ENCODE data around the gene PSMG1. TPM values are rescaled to one million over a fixed set of nuclear protein-coding genes. Genes with fewer than 3 reads are reported as not detected.

PSMG1 gene
- total and polyA plus RNA-seq, 2 donors from 2014 or later, result 25.9 to 50.8 TPM

- FAIRE-seq (no peak), DNase-seq (no peak)
- Histone ChIP-seq H3K9ac (ENCODE audit: low read length in 3 of 3) (no peak overlapping the region), H3K27ac (ENCODE audit: low read depth in 2 of 2, low read length in 2 of 2) (no peak overlapping the region), H3K36me3 (ENCODE audit: control insufficient read depth in 2 of 3, insufficient read depth in 3 of 3, low read length in 3 of 3) (no peaks in the 10 kb centered on the region), H3K9me3 (ENCODE audit: control insufficient read depth in 2 of 3, insufficient read depth in 1 of 3, low read length in 3 of 3) (no peaks in the 10 kb centered on the region), H3K27me3 (ENCODE audit: control insufficient read depth, insufficient read depth, low read length) (no peaks in the 10 kb centered on the region), H3K4me3 (ENCODE audit: low read length in 3 of 3) (no peak overlapping the region), H3K4me1 (ENCODE audit: control insufficient read depth in 2 of 3, insufficient read depth in 2 of 3, low read depth in 1 of 3, low read length in 3 of 3) (no peaks in the 10 kb centered on the region)
- intact Hi-C loops (cut with DNase I), result no loop called here
- TF ChIP-seq, protein P1, sequence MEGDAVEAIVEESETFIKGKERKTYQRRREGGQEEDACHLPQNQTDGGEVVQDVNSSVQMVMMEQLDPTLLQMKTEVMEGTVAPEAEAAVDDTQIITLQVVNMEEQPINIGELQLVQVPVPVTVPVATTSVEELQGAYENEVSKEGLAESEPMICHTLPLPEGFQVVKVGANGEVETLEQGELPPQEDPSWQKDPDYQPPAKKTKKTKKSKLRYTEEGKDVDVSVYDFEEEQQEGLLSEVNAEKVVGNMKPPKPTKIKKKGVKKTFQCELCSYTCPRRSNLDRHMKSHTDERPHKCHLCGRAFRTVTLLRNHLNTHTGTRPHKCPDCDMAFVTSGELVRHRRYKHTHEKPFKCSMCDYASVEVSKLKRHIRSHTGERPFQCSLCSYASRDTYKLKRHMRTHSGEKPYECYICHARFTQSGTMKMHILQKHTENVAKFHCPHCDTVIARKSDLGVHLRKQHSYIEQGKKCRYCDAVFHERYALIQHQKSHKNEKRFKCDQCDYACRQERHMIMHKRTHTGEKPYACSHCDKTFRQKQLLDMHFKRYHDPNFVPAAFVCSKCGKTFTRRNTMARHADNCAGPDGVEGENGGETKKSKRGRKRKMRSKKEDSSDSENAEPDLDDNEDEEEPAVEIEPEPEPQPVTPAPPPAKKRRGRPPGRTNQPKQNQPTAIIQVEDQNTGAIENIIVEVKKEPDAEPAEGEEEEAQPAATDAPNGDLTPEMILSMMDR (IDR thresholded peaks at IDR 0.05; ENCODE audit: borderline replicate concordance, extremely low read depth, insufficient read depth), result no peak
These were observed 27.2 kb downstream of the PSMG1 start for GRCh38 chr21:39156024-39156423.

DNA sequence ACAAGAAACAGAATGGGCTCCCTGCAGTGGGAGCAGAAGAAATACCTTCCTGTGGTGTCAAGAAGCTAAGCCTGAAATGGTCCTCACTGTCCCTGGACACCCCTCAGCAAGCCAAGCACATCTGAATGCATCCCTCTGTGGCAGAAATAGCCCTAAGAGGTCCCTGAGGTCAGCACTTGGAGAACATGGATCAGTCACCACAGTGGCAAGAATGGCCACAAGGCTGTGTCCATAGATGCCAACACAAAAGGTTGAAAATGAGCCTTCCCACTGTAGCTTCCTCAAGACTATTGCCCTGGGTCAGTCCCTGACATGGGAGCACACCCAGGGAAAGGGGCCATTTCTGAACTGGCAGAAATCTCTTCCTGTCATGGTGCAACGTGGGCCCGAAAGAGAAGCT is 27.7 kb downstream of the PSMG1 start:
- TF ChIP-seq, protein P1 (IDR thresholded peaks at IDR 0.05; ENCODE audit: borderline replicate concordance, extremely low read depth, insufficient read depth), result no peak
- no peaks in the 10 kb centered on the region for H3K27me3 ChIP-seq (ENCODE audit: control insufficient read depth, insufficient read depth, low read length)
- H3K4me1 ChIP-seq (ENCODE audit: control insufficient read depth in 2 of 3, insufficient read depth in 2 of 3, low read depth in 1 of 3, low read length in 3 of 3), result no peaks in the 10 kb centered on the region
- no peak for DNase-seq
- intact Hi-C loops (cut with DNase I), result no loop called here
- no peak overlapping the region for H3K4me3 ChIP-seq (ENCODE audit: low read length in 3 of 3)
- no peaks in the 10 kb centered on the region for H3K36me3 ChIP-seq (ENCODE audit: control insufficient read depth in 2 of 3, insufficient read depth in 3 of 3, low read length in 3 of 3)
- no peaks in the 10 kb centered on the region for H3K9me3 ChIP-seq (ENCODE audit: control insufficient read depth in 2 of 3, insufficient read depth in 1 of 3, low read length in 3 of 3)
- no peak for FAIRE-seq
- no peak overlapping the region for H3K27ac ChIP-seq (ENCODE audit: low read depth in 2 of 2, low read length in 2 of 2)
- H3K9ac ChIP-seq (ENCODE audit: low read length in 3 of 3), result no peak overlapping the region

DNA sequence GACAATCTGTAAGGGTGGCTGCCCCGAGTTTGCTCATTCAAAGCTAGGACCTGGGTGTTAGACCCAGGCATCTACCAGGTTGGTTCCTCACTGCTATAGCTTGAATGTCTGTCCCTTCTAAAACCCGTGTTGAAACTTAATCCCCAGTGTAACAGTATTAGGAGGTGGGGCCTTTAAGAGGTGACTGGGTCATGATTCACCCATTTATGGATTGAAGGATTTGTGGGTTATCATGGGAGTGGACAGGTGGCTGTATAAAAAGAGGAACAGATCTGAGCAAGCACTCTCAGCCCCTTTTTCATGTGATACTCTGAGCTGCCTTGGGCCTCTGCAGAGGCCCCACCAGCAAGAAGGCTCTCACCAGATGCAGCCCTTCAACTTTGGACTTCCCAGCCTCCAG is 29.4 kb downstream of the PSMG1 start:
- intact Hi-C loops (cut with DNase I), result no loop called here
- TF ChIP-seq, protein P1 (IDR thresholded peaks at IDR 0.05; ENCODE audit: borderline replicate concordance, extremely low read depth, insufficient read depth), result no peak
- no peak for FAIRE-seq
- Histone ChIP-seq H3K4me3 (ENCODE audit: low read length in 3 of 3) (no peak overlapping the region), H3K27me3 (ENCODE audit: control insufficient read depth, insufficient read depth, low read length) (no peaks in the 10 kb centered on the region), H3K36me3 (ENCODE audit: control insufficient read depth in 2 of 3, insufficient read depth in 3 of 3, low read length in 3 of 3) (no peaks in the 10 kb centered on the region), H3K27ac (ENCODE audit: low read depth in 2 of 2, low read length in 2 of 2) (no peak overlapping the region), H3K4me1 (ENCODE audit: control insufficient read depth in 2 of 3, insufficient read depth in 2 of 3, low read depth in 1 of 3, low read length in 3 of 3) (no peaks in the 10 kb centered on the region), H3K9me3 (ENCODE audit: control insufficient read depth in 2 of 3, insufficient read depth in 1 of 3, low read length in 3 of 3) (no peaks in the 10 kb centered on the region), H3K9ac (ENCODE audit: low read length in 3 of 3) (no peak overlapping the region)
- no peak for DNase-seq

- intact Hi-C loops (cut with DNase I), result no loop called here
- H3K9ac ChIP-seq (ENCODE audit: low read length in 3 of 3), result no peak overlapping the region
- no peaks in the 10 kb centered on the region for H3K36me3 ChIP-seq (ENCODE audit: control insufficient read depth in 2 of 3, insufficient read depth in 3 of 3, low read length in 3 of 3)
- TF ChIP-seq, protein P1 (IDR thresholded peaks at IDR 0.05; ENCODE audit: borderline replicate concordance, extremely low read depth, insufficient read depth), result no peak
- no peak for DNase-seq
- no peaks in the 10 kb centered on the region for H3K9me3 ChIP-seq (ENCODE audit: control insufficient read depth in 2 of 3, insufficient read depth in 1 of 3, low read length in 3 of 3)
- no peak for FAIRE-seq
- H3K4me3 ChIP-seq (ENCODE audit: low read length in 3 of 3), result no peak overlapping the region
- no peak overlapping the region for H3K27ac ChIP-seq (ENCODE audit: low read depth in 2 of 2, low read length in 2 of 2)
- no peaks in the 10 kb centered on the region for H3K27me3 ChIP-seq (ENCODE audit: control insufficient read depth, insufficient read depth, low read length)
- H3K4me1 ChIP-seq (ENCODE audit: control insufficient read depth in 2 of 3, insufficient read depth in 2 of 3, low read depth in 1 of 3, low read length in 3 of 3), result no peaks in the 10 kb centered on the region
These were observed 29.9 kb downstream of the PSMG1 start for GRCh38 chr21:39153373-39153772.

Measured in kidney (tissue), 14 donors.